Immature natural killer cell (primary cell): ENCODE results near the gene PPP1R1B. TPM values are rescaled to one million over a fixed set of nuclear protein-coding genes. Genes with fewer than 3 reads are reported as not detected.
A peak's percentile ranks its signal among the peaks of the same experiment; 100 is the strongest.

Experiments
- DNase-seq, 3 donors: peaks; one replicate each; pipeline ENCODE4 v3.0.0; 2022; ENCODE audit warnings: mixed read lengths in 1 of 3
- H3K27ac Mint-ChIP-seq, 6 donors: one replicate each; pipeline ENCODE4 v1.8.0; 2020; ENCODE audit warnings: mixed read lengths in 6 of 6, mild to moderate bottlenecking in 5 of 6, inconsistent platforms in 4 of 6, moderate library complexity in 3 of 6
- H3K27me3 Mint-ChIP-seq, 3 donors: one replicate each; pipeline ENCODE4 v1.8.0; 2020 to 2021; ENCODE audit warnings: low read depth in 3 of 3, mild to moderate bottlenecking in 3 of 3, mixed read lengths in 3 of 3, moderate library complexity in 3 of 3, inconsistent platforms in 1 of 3
- H3K36me3 Mint-ChIP-seq, 3 donors: one replicate each; pipeline ENCODE4 v1.8.0; 2020; ENCODE audit warnings: mixed read lengths in 3 of 3, inconsistent platforms in 2 of 3, mild to moderate bottlenecking in 2 of 3
- H3K4me1 Mint-ChIP-seq, 2 donors: one replicate each; pipeline ENCODE4 v1.8.0; 2020; ENCODE audit warnings: inconsistent platforms in 2 of 2, mild to moderate bottlenecking in 2 of 2, mixed read lengths in 2 of 2, moderate library complexity in 1 of 2
- H3K4me3 Mint-ChIP-seq, 5 donors: one replicate each; pipeline ENCODE4 v1.8.0; 2020; ENCODE audit warnings: mild to moderate bottlenecking in 5 of 5, mixed read lengths in 5 of 5, inconsistent platforms in 3 of 5, moderate library complexity in 3 of 5
- H3K9me3 Mint-ChIP-seq, 6 donors: one replicate each; pipeline ENCODE4 v1.8.0; 2020; ENCODE audit warnings: mild to moderate bottlenecking in 6 of 6, mixed read lengths in 6 of 6, inconsistent platforms in 4 of 6, moderate library complexity in 3 of 6
- polyA plus RNA-seq, 3 donors: library from polyadenylated mRNA; unstranded; fragments of 300-500 nt; fragmentation: Illumina TruSeq; gene quantifications; one replicate each; pipeline ENCODE4 v1.2.3, GENCODE V29; 2021

Gene PPP1R1B
- polyA plus RNA-seq, 3 donors from 2014 or later: not detected

- Mint-ChIP-seq H3K9me3 (no peaks in the 10 kb centered on the region), H3K36me3 (no peaks in the 10 kb centered on the region), H3K4me1 (peaks cover 54% of the 10 kb centered on the region in 2 donors), H3K4me3 (peak within 1 kb of the TSS; percentile 88 to 99 (median 91)), H3K27ac (peak within 1 kb of the TSS; percentile 89 to 96 (median 94)), H3K27me3 (peaks cover 0 to 8% (median 8%) of the 10 kb centered on the region in 3 donors)
- DNase-seq: peak; percentile 86 to 90 (median 89)
These were observed 10.4 kb downstream of the PPP1R1B start, which contains the start of gene STARD3 for GRCh38 chr17:39636927-39637736. STARD3 (plus strand) TSS chr17:39637144; CDS start chr17:39653532, 16,388 bp downstream.

- peak overlapping the region; percentile 89 to 96 (median 94) for H3K27ac Mint-ChIP-seq
- H3K9me3 Mint-ChIP-seq: no peaks in the 10 kb centered on the region
- DNase-seq: no peak
- H3K27me3 Mint-ChIP-seq: peaks cover 0 to 8% (median 8%) of the 10 kb centered on the region in 3 donors
- peak overlapping the region; percentile 88 to 99 (median 91) for H3K4me3 Mint-ChIP-seq
- H3K4me1 Mint-ChIP-seq: peaks cover 65 to 66% of the 10 kb centered on the region in 2 donors
- H3K36me3 Mint-ChIP-seq: no peaks in the 10 kb centered on the region
These were observed 11.6 kb downstream of the PPP1R1B start for GRCh38 chr17:39638317-39638716.

GRCh38 chr17:39639043-39639442 is 12.3 kb downstream of the PPP1R1B start:
- Mint-ChIP-seq H3K36me3 (no peaks in the 10 kb centered on the region), H3K27ac (peak overlapping the region in 5 of 6 donors; percentile 49 to 96 (median 61)), H3K4me1 (peaks cover 72 to 73% of the 10 kb centered on the region in 2 donors), H3K9me3 (no peaks in the 10 kb centered on the region), H3K27me3 (peaks cover 0 to 8% (median 3%) of the 10 kb centered on the region in 3 donors), H3K4me3 (peak overlapping the region; percentile 33 to 99 (median 63))
- no peak for DNase-seq

GRCh38 chr17:39639566-39640458 is 13.1 kb downstream of the PPP1R1B start:
- DNase-seq: no peak
- peaks cover 75 to 78% of the 10 kb centered on the region in 2 donors for H3K4me1 Mint-ChIP-seq
- peaks cover 0 to 8% (median 4%) of the 10 kb centered on the region in 3 donors for H3K27me3 Mint-ChIP-seq
- H3K9me3 Mint-ChIP-seq: no peaks in the 10 kb centered on the region
- peak overlapping the region; percentile 54 to 63 (median 55) for H3K4me3 Mint-ChIP-seq
- peak overlapping the region; percentile 43 to 96 (median 72) for H3K27ac Mint-ChIP-seq
- no peaks in the 10 kb centered on the region for H3K36me3 Mint-ChIP-seq

GRCh38 chr17:39640591-39641031 is 13.9 kb downstream of the PPP1R1B start:
- peaks cover 0 to 6% (median 5%) of the 10 kb centered on the region in 3 donors for H3K27me3 Mint-ChIP-seq
- no peaks in the 10 kb centered on the region for H3K36me3 Mint-ChIP-seq
- no peak for DNase-seq
- H3K27ac Mint-ChIP-seq: peak overlapping the region; percentile 12 to 96 (median 65)
- H3K4me3 Mint-ChIP-seq: peak overlapping the region; percentile 41 to 76 (median 61)
- peaks cover 83 to 86% of the 10 kb centered on the region in 2 donors for H3K4me1 Mint-ChIP-seq
- H3K9me3 Mint-ChIP-seq: no peaks in the 10 kb centered on the region

GRCh38 chr17:39641097-39641496 is 14.3 kb downstream of the PPP1R1B start:
- Mint-ChIP-seq H3K27ac (peak overlapping the region in 2 of 6 donors; percentile 29 to 96), H3K4me1 (peaks cover 86 to 87% of the 10 kb centered on the region in 2 donors)

DNA sequence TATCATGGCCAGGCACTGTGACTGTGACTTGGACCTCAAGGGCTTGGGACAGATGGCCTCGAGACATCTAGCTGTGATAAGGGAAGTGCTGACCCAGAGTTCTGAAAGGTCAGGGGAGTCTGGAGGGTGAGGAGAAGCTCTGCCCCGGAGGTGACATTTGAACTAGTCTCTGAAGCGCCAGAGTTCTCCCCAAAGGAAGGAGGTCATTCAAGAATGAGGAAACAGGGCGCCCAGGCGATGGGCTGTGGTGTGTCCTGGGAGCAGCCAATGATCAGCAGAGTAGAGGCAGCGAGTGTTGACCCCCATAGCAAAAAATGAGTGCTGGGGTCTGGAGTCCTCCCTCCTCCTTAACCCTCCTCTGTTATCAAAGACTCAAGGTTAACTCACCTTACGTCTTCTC is 15.1 kb downstream of the PPP1R1B start:
- no peak for DNase-seq
- Mint-ChIP-seq H3K36me3 (no peaks in the 10 kb centered on the region), H3K9me3 (no peaks in the 10 kb centered on the region), H3K27me3 (peaks cover 0 to 6% (median 3%) of the 10 kb centered on the region in 3 donors), H3K4me3 (peak overlapping the region in 1 of 5 donors; percentile 17), H3K4me1 (peaks cover 86 to 93% of the 10 kb centered on the region in 2 donors), H3K27ac (peak overlapping the region; percentile 20 to 72 (median 43))

More at GRCh38 chr17:39641097-39641496, 14.3 kb downstream of the PPP1R1B start:
- H3K4me3 Mint-ChIP-seq: peak overlapping the region in 3 of 5 donors; percentile 50 to 76 (median 61)
- H3K36me3 Mint-ChIP-seq: no peaks in the 10 kb centered on the region
- DNase-seq: no peak
- peaks cover 0 to 6% (median 5%) of the 10 kb centered on the region in 3 donors for H3K27me3 Mint-ChIP-seq
- H3K9me3 Mint-ChIP-seq: no peaks in the 10 kb centered on the region

- Mint-ChIP-seq H3K4me3 (peak overlapping the region in 2 of 5 donors; percentile 0 to 36), H3K27ac (peak overlapping the region in 5 of 6 donors; percentile 51 to 88 (median 55))
These were observed 15.7 kb downstream of the PPP1R1B start for GRCh38 chr17:39642291-39643074.

GRCh38 chr17:39643271-39643670 is 16.5 kb downstream of the PPP1R1B start:
- Mint-ChIP-seq H3K4me3 (peak overlapping the region in 2 of 5 donors; percentile 28 to 36), H3K27me3 (peaks cover 0 to 3% (median 0%) of the 10 kb centered on the region in 3 donors), H3K9me3 (no peaks in the 10 kb centered on the region), H3K36me3 (no peaks in the 10 kb centered on the region), H3K4me1 (peaks cover 79 to 84% of the 10 kb centered on the region in 2 donors), H3K27ac (peak overlapping the region in 5 of 6 donors; percentile 2 to 88 (median 53))
- no peak for DNase-seq

More at GRCh38 chr17:39642291-39643074, 15.7 kb downstream of the PPP1R1B start:
- peaks cover 85 to 92% of the 10 kb centered on the region in 2 donors for H3K4me1 Mint-ChIP-seq
- H3K36me3 Mint-ChIP-seq: no peaks in the 10 kb centered on the region
- peaks cover 0 to 6% (median 0%) of the 10 kb centered on the region in 3 donors for H3K27me3 Mint-ChIP-seq
- no peaks in the 10 kb centered on the region for H3K9me3 Mint-ChIP-seq
- DNase-seq: no peak

GRCh38 chr17:39647256-39647655 is 20.5 kb downstream of the PPP1R1B start:
- Mint-ChIP-seq H3K27me3 (peaks cover 2 to 3% (median 2%) of the 10 kb centered on the region in 3 donors), H3K27ac (no peak overlapping the region), H3K36me3 (no peaks in the 10 kb centered on the region), H3K9me3 (no peaks in the 10 kb centered on the region), H3K4me3 (no peak overlapping the region), H3K4me1 (peaks cover 72 to 74% of the 10 kb centered on the region in 2 donors)
- no peak for DNase-seq

DNA sequence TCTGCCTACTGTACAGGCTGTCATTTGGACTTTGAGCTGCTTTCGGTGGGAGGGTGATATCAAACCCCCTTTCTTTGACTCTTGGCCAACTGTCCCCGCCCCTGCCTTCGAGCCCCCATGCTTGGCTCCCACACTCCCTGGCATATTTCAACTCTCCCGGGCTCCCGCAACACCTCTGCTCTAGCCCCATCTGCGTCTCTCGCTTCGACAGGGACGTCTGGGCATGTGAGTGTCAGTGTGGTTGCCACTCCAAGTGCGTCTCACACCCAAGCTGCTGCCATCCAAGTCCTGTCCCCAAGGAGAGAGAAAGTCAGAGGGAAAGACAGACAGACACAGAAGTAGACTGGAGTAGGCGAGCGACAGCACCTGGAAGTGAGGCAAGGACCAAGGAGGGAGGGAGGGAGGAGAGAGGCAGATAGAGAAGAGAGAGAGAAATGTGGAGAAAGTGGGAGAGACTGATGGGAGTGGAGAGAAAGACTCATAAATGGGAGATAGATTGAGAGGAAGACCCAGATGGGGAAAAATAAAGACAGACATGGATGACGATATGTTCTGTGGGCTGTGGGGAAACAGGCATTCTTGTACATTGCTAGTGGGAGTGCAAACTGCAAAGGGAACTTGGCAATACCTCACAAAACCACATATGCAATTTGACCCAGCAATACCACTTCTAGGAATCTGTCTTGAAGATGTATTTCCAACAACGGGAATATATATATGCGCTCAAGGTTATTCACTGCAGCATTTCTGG is 22.0 kb downstream of the PPP1R1B start:
- peak overlapping the region in 3 of 6 donors; percentile 2 to 67 (median 34) for H3K27ac Mint-ChIP-seq
- no peak for DNase-seq
- H3K9me3 Mint-ChIP-seq: no peaks in the 10 kb centered on the region
- H3K27me3 Mint-ChIP-seq: peaks cover 2 to 5% (median 2%) of the 10 kb centered on the region in 3 donors
- H3K4me1 Mint-ChIP-seq: peaks cover 64 to 67% of the 10 kb centered on the region in 2 donors
- H3K4me3 Mint-ChIP-seq: no peak overlapping the region
- no peaks in the 10 kb centered on the region for H3K36me3 Mint-ChIP-seq

GRCh38 chr17:39650121-39650579 is 23.4 kb downstream of the PPP1R1B start:
- H3K27me3 Mint-ChIP-seq: peaks cover 2 to 4% (median 2%) of the 10 kb centered on the region in 3 donors
- H3K4me3 Mint-ChIP-seq: no peak overlapping the region
- H3K9me3 Mint-ChIP-seq: no peaks in the 10 kb centered on the region
- H3K36me3 Mint-ChIP-seq: no peaks in the 10 kb centered on the region
- peak overlapping the region in 4 of 6 donors; percentile 15 to 76 (median 60) for H3K27ac Mint-ChIP-seq
- no peak for DNase-seq
- H3K4me1 Mint-ChIP-seq: peaks cover 59 to 62% of the 10 kb centered on the region in 2 donors
